Activated naive CD4-positive, alpha-beta T cell treated with anti-CD3 and anti-CD28 coated beads, Interleukin-2, amount 50 U/mL, for 24 hours (primary cell): ENCODE data around the gene ABCG2.

Experiments used
- H3K27ac Mint-ChIP-seq: one replicate; pipeline ENCODE4 v1.8.0; 2021; ENCODE audit warnings: mild to moderate bottlenecking, mixed read lengths
- H3K27me3 Mint-ChIP-seq: one replicate; pipeline ENCODE4 v1.8.0; 2021; ENCODE audit warnings: mixed read lengths
- H3K36me3 Mint-ChIP-seq: one replicate; pipeline ENCODE4 v1.8.0; 2021; ENCODE audit warnings: mixed read lengths
- H3K4me1 Mint-ChIP-seq: one replicate; pipeline ENCODE4 v1.8.0; 2021; ENCODE audit warnings: mixed read lengths
- H3K4me3 Mint-ChIP-seq: one replicate; pipeline ENCODE4 v1.8.0; 2021; ENCODE audit warnings: mild to moderate bottlenecking, mixed read lengths
- H3K9me3 Mint-ChIP-seq: one replicate; pipeline ENCODE4 v1.8.0; 2021; ENCODE audit warnings: mixed read lengths

The ABCG2 gene

GRCh38 chr4:88158489-88159228 lies at the start of gene ABCG2:
Gene ABCG2 (minus strand): TSS chr4:88158639. CDS start chr4:88139995, 18,644 bp downstream.
- H3K9me3 Mint-ChIP-seq, result no peaks in the 10 kb centered on the region
- no peaks in the 10 kb centered on the region for H3K36me3 Mint-ChIP-seq
- H3K4me1 Mint-ChIP-seq, result peaks cover 15% of the 10 kb centered on the region
- H3K27me3 Mint-ChIP-seq, result peaks cover 17% of the 10 kb centered on the region
- H3K4me3 Mint-ChIP-seq, result peak within 1 kb of the TSS; percentile 68
- no peak within 1 kb of the TSS for H3K27ac Mint-ChIP-seq

GRCh38 chr4:88208156-88208555 lies 49.7 kb upstream of the ABCG2 start:
- H3K9me3 Mint-ChIP-seq, result no peaks in the 10 kb centered on the region
- H3K27me3 Mint-ChIP-seq, result no peaks in the 10 kb centered on the region
- H3K4me1 Mint-ChIP-seq, result no peaks in the 10 kb centered on the region
- H3K36me3 Mint-ChIP-seq, result no peaks in the 10 kb centered on the region
- no peak overlapping the region for H3K4me3 Mint-ChIP-seq
- no peak overlapping the region for H3K27ac Mint-ChIP-seq

DNA sequence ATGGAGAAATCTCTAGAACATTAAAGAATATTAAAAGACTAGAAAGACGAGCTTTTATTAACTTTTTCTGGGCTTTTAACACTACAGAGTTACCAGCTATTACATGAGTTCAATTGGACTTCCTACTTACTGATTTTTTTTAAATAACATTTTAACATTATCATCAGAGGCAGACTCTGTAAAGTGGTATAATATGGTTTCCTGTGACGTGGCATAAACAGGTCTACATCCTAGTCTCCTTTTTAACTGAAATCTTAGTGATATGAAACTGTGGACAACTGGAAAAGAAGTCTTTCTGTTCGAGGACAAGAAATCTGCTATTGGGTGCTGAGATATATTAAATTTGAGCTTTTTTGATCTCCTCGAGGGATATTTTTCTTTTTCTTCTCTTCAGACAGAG lies 48.7 kb upstream of the ABCG2 start:
- H3K27ac Mint-ChIP-seq, result no peak overlapping the region
- no peaks in the 10 kb centered on the region for H3K4me1 Mint-ChIP-seq
- no peaks in the 10 kb centered on the region for H3K36me3 Mint-ChIP-seq
- H3K27me3 Mint-ChIP-seq, result no peaks in the 10 kb centered on the region
- no peaks in the 10 kb centered on the region for H3K9me3 Mint-ChIP-seq
- no peak overlapping the region for H3K4me3 Mint-ChIP-seq

DNA sequence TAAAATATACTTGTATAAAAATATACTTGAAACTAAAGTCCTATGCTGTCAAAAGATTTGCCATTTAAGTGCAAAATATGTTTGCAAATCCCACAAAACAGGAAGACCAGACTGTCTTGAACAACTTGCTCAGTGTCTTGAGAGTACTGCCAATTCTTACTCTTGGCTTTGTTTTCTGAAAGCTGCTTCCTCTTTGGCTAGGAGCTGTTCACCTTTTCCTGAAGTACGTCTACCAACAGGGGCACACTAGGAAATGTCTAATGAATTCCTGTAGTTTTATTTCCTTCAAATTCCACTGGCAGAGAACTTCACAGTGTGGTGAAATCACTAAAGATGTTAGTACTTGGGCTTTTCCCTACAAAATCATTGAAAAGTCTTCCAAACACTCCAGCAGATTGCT lies 46.4 kb upstream of the ABCG2 start:
- Mint-ChIP-seq H3K4me1 (no peaks in the 10 kb centered on the region), H3K4me3 (no peak overlapping the region), H3K36me3 (no peaks in the 10 kb centered on the region), H3K27ac (no peak overlapping the region), H3K27me3 (no peaks in the 10 kb centered on the region), H3K9me3 (no peaks in the 10 kb centered on the region)

DNA sequence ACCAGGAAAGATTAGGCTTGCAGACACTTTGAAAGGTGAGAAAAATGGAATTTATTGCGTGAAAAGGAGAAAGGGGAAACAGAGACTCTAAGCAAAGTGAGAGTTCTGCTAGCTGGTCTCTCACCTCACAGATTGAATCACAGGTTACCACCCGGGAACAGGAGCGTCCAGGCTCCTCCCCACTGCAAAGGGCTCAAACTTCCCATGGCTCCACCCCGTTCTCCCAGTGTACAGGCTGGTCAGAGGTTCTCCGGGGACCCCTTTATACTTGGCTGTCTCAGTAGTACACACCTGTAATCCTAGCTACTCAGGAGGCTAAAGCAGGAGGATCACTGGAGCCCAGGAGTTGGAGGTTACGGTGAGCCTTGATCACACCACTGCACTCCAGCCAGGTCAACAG lies 44.0 kb upstream of the ABCG2 start:
- no peak overlapping the region for H3K27ac Mint-ChIP-seq
- peaks cover 3% of the 10 kb centered on the region for H3K27me3 Mint-ChIP-seq
- no peaks in the 10 kb centered on the region for H3K4me1 Mint-ChIP-seq
- no peak overlapping the region for H3K4me3 Mint-ChIP-seq
- no peaks in the 10 kb centered on the region for H3K36me3 Mint-ChIP-seq
- no peaks in the 10 kb centered on the region for H3K9me3 Mint-ChIP-seq

- Mint-ChIP-seq H3K4me1 (no peaks in the 10 kb centered on the region), H3K27me3 (peaks cover 3% of the 10 kb centered on the region), H3K27ac (no peak overlapping the region), H3K4me3 (no peak overlapping the region), H3K9me3 (no peaks in the 10 kb centered on the region), H3K36me3 (no peaks in the 10 kb centered on the region)
These were observed 41.7 kb upstream of the ABCG2 start for GRCh38 chr4:88200186-88200585.

GRCh38 chr4:88196523-88197185 lies 38.2 kb upstream of the ABCG2 start:
- H3K36me3 Mint-ChIP-seq, result no peaks in the 10 kb centered on the region
- H3K27me3 Mint-ChIP-seq, result peaks cover 3% of the 10 kb centered on the region
- no peak overlapping the region for H3K27ac Mint-ChIP-seq
- H3K4me3 Mint-ChIP-seq, result no peak overlapping the region
- no peaks in the 10 kb centered on the region for H3K9me3 Mint-ChIP-seq
- no peaks in the 10 kb centered on the region for H3K4me1 Mint-ChIP-seq

DNA sequence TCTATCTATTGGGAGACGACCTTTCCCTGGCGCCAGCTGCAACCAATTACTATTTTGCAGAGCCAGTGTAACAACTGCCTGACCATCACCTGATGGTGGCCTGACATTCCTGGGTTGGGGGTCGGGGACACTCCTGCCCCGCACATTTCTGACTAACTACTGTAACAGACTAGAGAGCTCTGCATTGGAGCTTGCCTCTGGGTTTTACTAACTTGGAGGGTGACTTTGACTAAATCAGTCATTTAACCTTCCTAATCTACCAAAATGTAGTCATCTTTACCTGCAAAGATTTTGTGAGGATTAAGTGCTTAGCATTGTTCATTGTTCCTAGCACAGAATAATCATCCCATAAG lies 37.5 kb upstream of the ABCG2 start:
- Mint-ChIP-seq H3K27ac (no peak overlapping the region), H3K9me3 (no peaks in the 10 kb centered on the region), H3K4me3 (no peak overlapping the region), H3K4me1 (no peaks in the 10 kb centered on the region), H3K27me3 (peaks cover 3% of the 10 kb centered on the region), H3K36me3 (no peaks in the 10 kb centered on the region)

DNA sequence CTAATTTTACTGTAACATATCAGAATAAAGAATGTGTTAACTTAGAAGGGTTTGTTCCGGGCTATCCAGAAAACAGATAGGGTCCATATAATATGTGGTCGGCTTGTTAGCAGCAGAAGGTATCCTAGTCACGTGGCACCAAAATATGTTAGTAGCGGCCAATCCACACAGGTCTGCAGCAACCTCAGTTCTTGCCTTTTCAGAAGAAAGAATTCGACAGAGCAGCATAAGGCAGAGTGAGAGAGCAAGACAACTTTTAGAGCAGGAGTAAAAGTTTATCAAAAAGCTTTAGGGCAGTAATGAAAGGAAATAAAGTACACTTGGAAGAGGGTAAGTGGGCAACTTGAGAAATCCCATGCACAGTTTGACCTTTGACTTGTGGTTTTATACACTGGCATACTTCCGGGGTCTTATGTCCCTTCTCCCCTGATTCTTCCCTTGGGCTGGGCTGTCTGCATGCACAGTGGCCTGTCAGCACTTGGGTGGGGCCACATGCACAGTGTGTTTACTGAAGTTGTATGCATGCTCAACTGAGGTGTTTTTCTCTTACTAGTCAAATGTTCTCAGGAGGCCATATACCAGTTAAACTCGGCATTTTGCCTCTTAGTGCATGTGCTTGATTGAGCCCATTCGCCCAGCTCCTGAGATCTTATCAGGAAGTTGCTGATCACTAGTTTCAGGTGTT lies 37.0 kb upstream of the ABCG2 start:
- Mint-ChIP-seq H3K36me3 (no peaks in the 10 kb centered on the region), H3K27me3 (peaks cover 3% of the 10 kb centered on the region), H3K27ac (no peak overlapping the region), H3K4me3 (no peak overlapping the region), H3K9me3 (no peaks in the 10 kb centered on the region), H3K4me1 (no peaks in the 10 kb centered on the region)

GRCh38 chr4:88191404-88191803 lies 33.0 kb upstream of the ABCG2 start:
- Mint-ChIP-seq H3K36me3 (no peaks in the 10 kb centered on the region), H3K4me3 (no peak overlapping the region), H3K27me3 (no peaks in the 10 kb centered on the region), H3K9me3 (no peaks in the 10 kb centered on the region), H3K27ac (no peak overlapping the region), H3K4me1 (peaks cover 8% of the 10 kb centered on the region)

DNA sequence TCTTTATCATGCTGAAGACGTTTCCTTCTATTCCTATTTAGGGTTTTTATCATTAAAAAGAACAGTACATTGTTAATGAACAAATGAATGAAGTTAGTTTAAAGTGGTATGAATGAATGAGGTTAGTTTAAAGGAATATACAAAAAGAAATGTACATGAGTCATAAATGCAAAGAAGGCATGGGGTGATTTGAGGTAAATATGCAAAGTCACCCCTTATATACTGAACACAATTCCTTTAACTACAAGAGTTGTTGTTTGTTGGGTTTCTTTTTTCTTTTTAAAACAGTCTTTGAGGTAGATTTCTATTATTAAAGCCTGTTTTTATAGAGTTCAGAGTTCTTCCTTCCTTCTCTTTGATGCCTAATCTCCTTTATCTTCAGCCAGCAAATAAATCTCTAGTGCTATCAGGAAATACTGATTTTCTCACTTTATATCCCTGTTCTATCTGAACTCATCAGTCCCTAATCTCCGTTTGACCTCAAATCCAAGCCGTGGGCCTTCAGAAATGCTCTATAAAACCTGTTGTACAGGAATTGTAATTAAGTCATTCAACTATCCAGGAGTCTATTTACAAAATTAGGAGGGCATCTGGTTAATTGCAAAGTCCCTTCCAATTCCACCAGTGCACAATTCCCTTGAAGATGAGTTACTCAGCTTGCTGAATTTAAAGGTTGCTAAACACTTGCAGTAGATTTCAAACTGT lies 31.6 kb upstream of the ABCG2 start:
- no peaks in the 10 kb centered on the region for H3K9me3 Mint-ChIP-seq
- no peak overlapping the region for H3K4me3 Mint-ChIP-seq
- no peaks in the 10 kb centered on the region for H3K27me3 Mint-ChIP-seq
- H3K27ac Mint-ChIP-seq, result no peak overlapping the region
- H3K36me3 Mint-ChIP-seq, result no peaks in the 10 kb centered on the region
- H3K4me1 Mint-ChIP-seq, result peaks cover 8% of the 10 kb centered on the region

GRCh38 chr4:88189418-88189738 lies 30.9 kb upstream of the ABCG2 start:
- H3K9me3 Mint-ChIP-seq, result no peaks in the 10 kb centered on the region
- H3K27ac Mint-ChIP-seq, result no peak overlapping the region
- no peaks in the 10 kb centered on the region for H3K36me3 Mint-ChIP-seq
- H3K27me3 Mint-ChIP-seq, result no peaks in the 10 kb centered on the region
- H3K4me3 Mint-ChIP-seq, result no peak overlapping the region
- peaks cover 8% of the 10 kb centered on the region for H3K4me1 Mint-ChIP-seq

DNA sequence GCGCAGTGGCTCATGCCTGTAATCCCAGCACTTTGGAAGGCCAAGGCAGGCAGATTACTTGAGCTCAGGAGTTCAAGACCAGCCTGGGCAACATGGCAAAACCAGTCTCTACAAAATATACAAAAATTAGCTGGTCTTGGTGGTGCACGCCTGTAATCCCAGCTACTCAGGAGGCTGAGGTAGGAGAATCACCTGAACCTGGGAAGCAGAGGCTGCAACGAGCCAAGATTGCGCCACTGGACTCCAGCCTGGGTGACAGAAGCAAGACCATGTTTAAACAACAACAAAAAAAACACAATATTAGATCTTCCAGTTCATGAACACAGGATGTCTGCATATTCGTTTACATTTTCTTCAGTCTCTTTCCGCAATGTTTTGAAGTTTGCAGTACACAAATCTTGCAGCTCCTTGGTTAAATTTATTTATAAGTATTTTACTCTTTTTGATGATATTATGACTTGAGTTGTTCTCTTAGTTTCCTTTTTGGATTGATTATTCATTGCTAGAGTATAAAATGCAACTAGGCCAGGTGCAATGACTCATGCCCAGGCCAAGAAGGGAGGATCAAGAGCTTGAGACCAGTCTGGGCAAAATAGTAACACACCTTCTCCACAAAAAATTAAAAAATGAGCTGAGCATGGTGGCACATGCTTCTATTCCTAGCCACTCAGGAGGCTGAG lies 30.4 kb upstream of the ABCG2 start:
- Mint-ChIP-seq H3K36me3 (no peaks in the 10 kb centered on the region), H3K27me3 (no peaks in the 10 kb centered on the region), H3K27ac (no peak overlapping the region), H3K4me3 (no peak overlapping the region), H3K9me3 (no peaks in the 10 kb centered on the region), H3K4me1 (peaks cover 8% of the 10 kb centered on the region)

DNA sequence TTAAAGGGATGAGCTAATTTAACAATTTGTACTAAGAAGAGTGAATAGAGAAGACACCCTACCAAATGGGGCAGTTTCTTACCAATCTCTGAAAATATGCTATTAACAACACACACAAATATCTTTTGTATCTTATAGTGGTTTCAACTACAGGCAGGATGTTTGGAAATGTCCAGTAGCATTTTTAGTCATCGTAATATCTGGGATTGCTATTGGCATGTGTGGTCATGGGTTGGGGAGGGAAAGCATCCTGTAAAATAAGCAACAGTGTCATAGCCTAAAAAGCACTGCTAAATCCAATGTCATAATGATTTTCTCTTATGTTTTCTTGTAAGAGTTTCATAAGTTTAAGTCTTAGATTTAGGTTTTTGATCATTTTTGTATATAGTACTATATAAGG lies 29.3 kb upstream of the ABCG2 start:
- H3K9me3 Mint-ChIP-seq, result no peaks in the 10 kb centered on the region
- no peaks in the 10 kb centered on the region for H3K27me3 Mint-ChIP-seq
- no peak overlapping the region for H3K27ac Mint-ChIP-seq
- peaks cover 12% of the 10 kb centered on the region for H3K4me1 Mint-ChIP-seq
- H3K4me3 Mint-ChIP-seq, result no peak overlapping the region
- peaks cover 2% of the 10 kb centered on the region for H3K36me3 Mint-ChIP-seq

- Mint-ChIP-seq H3K4me3 (no peak overlapping the region), H3K36me3 (peaks cover 2% of the 10 kb centered on the region), H3K4me1 (peaks cover 17% of the 10 kb centered on the region), H3K27me3 (no peaks in the 10 kb centered on the region), H3K9me3 (no peaks in the 10 kb centered on the region), H3K27ac (no peak overlapping the region)
These were observed 27.5 kb upstream of the ABCG2 start for GRCh38 chr4:88185906-88186305.
